Suprapubic skin (tissue), 3 donors: ENCODE results near the gene RHEX.

Experiments used
- CTCF ChIP-seq, 2 donors: fragments of 200-600 bp in 1 of 2; fragments of 450-650 bp in 1 of 2; sonication (generic) in 1 of 2; IDR thresholded peaks; one replicate each; pipeline ENCODE4 v1.5.1; 2016 to 2019; ENCODE audit warnings: antibody characterized with exemption in 2 of 2, mild to moderate bottlenecking in 1 of 2, moderate library complexity in 1 of 2
- POLR2A ChIP-seq, 2 donors: fragments of 450-650 bp; IDR thresholded peaks; one replicate each; pipeline ENCODE4 v1.6.1; 2017; ENCODE audit warnings: antibody characterized with exemption in 2 of 2, mild to moderate bottlenecking in 2 of 2, moderate library complexity in 2 of 2

GRCh38 chr1:206089341-206089740 is 36.4 kb downstream of the RHEX start:
- TF ChIP-seq POLR2A (IDR thresholded peaks at IDR 0.05) (no peak), CTCF (IDR thresholded peaks at IDR 0.05) (no peak)
